Esophagus squamous epithelium (tissue), 4 donors: ENCODE measurements around the gene ZNF92.

Experiments
- POLR2A ChIP-seq, 4 donors: fragments of 450-650 bp; IDR thresholded peaks; one replicate each; pipeline ENCODE4 v1.6.1; 2017; ENCODE audit warnings: antibody characterized with exemption in 4 of 4, mild to moderate bottlenecking in 4 of 4, moderate library complexity in 3 of 4
- TF ChIP-seq, protein P1 (sequence below), 6 experiments: fragments of 450-650 bp in 4 of 6; fragments of 200-600 bp in 2 of 6; sonication (generic) in 2 of 6; IDR thresholded peaks; one replicate each; pipeline ENCODE4 v1.5.1; 2016 to 2019; ENCODE audit warnings: antibody characterized with exemption in 6 of 6, mild to moderate bottlenecking in 4 of 6, moderate library complexity in 4 of 6

DNA sequence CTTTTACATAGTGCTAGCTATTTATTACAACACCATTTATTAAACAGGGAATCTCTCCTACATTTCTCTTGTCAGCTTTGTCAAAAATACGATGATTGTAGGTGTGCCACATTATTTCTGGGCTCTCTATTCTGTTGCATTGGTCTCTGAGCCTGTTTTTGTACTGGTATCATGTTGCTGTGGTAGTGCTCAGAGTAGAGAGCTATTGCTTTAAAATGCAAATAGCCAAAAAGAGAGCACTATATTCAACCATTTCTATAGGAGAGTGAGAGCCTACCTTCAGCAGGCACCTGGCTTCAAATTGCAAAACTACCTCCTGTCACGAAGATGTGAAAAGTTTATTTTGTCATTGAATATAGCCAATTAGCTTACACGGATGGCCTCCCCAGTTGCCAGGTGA lies 8.1 kb downstream of the ZNF92 start:
- no peak for TF ChIP-seq POLR2A (IDR thresholded peaks at IDR 0.05)
- TF ChIP-seq, protein P1, sequence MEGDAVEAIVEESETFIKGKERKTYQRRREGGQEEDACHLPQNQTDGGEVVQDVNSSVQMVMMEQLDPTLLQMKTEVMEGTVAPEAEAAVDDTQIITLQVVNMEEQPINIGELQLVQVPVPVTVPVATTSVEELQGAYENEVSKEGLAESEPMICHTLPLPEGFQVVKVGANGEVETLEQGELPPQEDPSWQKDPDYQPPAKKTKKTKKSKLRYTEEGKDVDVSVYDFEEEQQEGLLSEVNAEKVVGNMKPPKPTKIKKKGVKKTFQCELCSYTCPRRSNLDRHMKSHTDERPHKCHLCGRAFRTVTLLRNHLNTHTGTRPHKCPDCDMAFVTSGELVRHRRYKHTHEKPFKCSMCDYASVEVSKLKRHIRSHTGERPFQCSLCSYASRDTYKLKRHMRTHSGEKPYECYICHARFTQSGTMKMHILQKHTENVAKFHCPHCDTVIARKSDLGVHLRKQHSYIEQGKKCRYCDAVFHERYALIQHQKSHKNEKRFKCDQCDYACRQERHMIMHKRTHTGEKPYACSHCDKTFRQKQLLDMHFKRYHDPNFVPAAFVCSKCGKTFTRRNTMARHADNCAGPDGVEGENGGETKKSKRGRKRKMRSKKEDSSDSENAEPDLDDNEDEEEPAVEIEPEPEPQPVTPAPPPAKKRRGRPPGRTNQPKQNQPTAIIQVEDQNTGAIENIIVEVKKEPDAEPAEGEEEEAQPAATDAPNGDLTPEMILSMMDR (IDR thresholded peaks at IDR 0.05): no peak
